Spleen (tissue), 11 donors: Measurements from ENCODE around the gene NACAD. TPM values are rescaled to one million over a fixed set of nuclear protein-coding genes. Genes with fewer than 3 reads are reported as not detected.
A peak's percentile ranks its signal among the peaks of the same experiment; 100 is the strongest.

ENCODE experiments used
- DNase-seq: peaks from one replicate; pipeline ENCODE4 v3.0.0-alpha.2; 2020
- H3K27ac ChIP-seq, 8 donors: fragments of 200-600 bp; sonication (generic) in 7 of 8; 1 replicate in 4 of 8; 2 replicates in 4 of 8; pipeline versions ENCODE4 v1.5.0 to v1.8.0; 2016 to 2021; ENCODE audit warnings: inconsistent platforms in 4 of 8, mild to moderate bottlenecking in 4 of 8, moderate library complexity in 1 of 8
- H3K27me3 ChIP-seq, 7 donors: fragments of 200-600 bp; sonication (generic) in 6 of 7; replicated peaks in 1 of 7; 1 replicate in 4 of 7; 2 replicates in 3 of 7; pipeline versions ENCODE4 v1.5.0 to v1.8.0; 2016 to 2021; ENCODE audit warnings: inconsistent platforms in 3 of 7, mild to moderate bottlenecking in 1 of 7
- H3K36me3 ChIP-seq, 6 donors: fragments of 200-600 bp; sonication (generic) in 5 of 6; 1 replicate in 4 of 6; 2 replicates in 2 of 6; pipeline versions ENCODE4 v1.5.0 to v1.8.0; 2016 to 2021; ENCODE audit warnings: inconsistent platforms in 2 of 6
- H3K4me1 ChIP-seq, 6 donors: fragments of 200-600 bp; sonication (generic) in 5 of 6; 1 replicate in 3 of 6; 2 replicates in 3 of 6; pipeline versions ENCODE4 v1.5.0 to v1.8.0; 2016 to 2021; ENCODE audit warnings: inconsistent platforms in 3 of 6
- H3K4me3 ChIP-seq, 8 donors: fragments of 200-600 bp; sonication (generic) in 7 of 8; 1 replicate in 4 of 8; 2 replicates in 4 of 8; pipeline versions ENCODE4 v1.5.0 to v1.8.0; 2016 to 2021; ENCODE audit warnings: inconsistent platforms in 4 of 8, mild to moderate bottlenecking in 4 of 8, moderate library complexity in 2 of 8
- H3K9me3 ChIP-seq, 8 donors: fragments of 200-600 bp; sonication (generic) in 7 of 8; 1 replicate in 4 of 8; 2 replicates in 4 of 8; pipeline versions ENCODE4 v1.5.0 to v1.8.0; 2016 to 2021; ENCODE audit warnings: inconsistent platforms in 4 of 8
- POLR2A ChIP-seq, 3 donors: fragments of 450-650 bp; IDR thresholded peaks; one replicate each; pipeline ENCODE4 v1.5.1; 2017; ENCODE audit warnings: antibody characterized with exemption in 3 of 3, mild to moderate bottlenecking in 1 of 3
- POLR2AphosphoS5 ChIP-seq, 3 donors: sonication (generic); formaldehyde crosslinking; IDR thresholded peaks; one replicate each; pipeline ENCODE4 v1.5.1; 2017; ENCODE audit warnings: antibody characterized with exemption in 3 of 3
- WGBS, 5 donors: extraction: QIAGEN DNeasy Blood & Tissue Kit in 3 of 5; methylation state at CpG; one replicate each; pipeline versions ENCODE4 v1.1.5 to v1.1.7; 2013 to 2018; 5-methylcytosine and 5-hydroxymethylcytosine counted together
- intact Hi-C: fragments of 100-400 bp; cut with DNase I; formaldehyde crosslinking; loops from one replicate; pipeline ENCODE4 v1.15.0; 2023; ENCODE audit warnings: low total_unique reads
- polyA plus RNA-seq, 3 donors: library from polyadenylated mRNA; stranded (reverse); fragments of 200-250 nt; gene quantifications; one replicate each; pipeline ENCODE4 v1.2.1, GENCODE V29; 2013
- total RNA-seq, 7 donors: library from RNA; depleted of rRNA in 3 of 7; stranded (reverse); fragments of >200 nt in 3 of 7; fragmentation: NEBNext Ultra II Directional in 4 of 7; extraction: Animal tissue kit (Norgen Biotek cat#: 25700) in 4 of 7; gene quantifications; one replicate each; pipeline versions ENCODE4 v1.1.0 to v1.2.1, GENCODE V29; 2016 to 2021
- TF ChIP-seq, protein P1 (sequence below), 11 experiments: fragments of 200-600 bp in 7 of 11; fragments of 450-650 bp in 4 of 11; sonication (generic) in 4 of 11; IDR thresholded peaks in 8 of 11; conservative IDR thresholded peaks in 3 of 11; 1 replicate in 7 of 11; 2 replicates in 4 of 11; pipeline versions ENCODE4 v1.4.0 to v1.8.0; 2016 to 2021; ENCODE audit warnings: antibody characterized with exemption in 11 of 11, inconsistent platforms in 4 of 11, mild to moderate bottlenecking in 1 of 11
- donor health status: healthy with polysubstance abuse.
- donor health status: DM: no; HTN: no; CAD: no; lungs with moderate emphysema.
- donor health status: DM: no; HTN: no; CAD: no.
- donor health status: Bipolar disorder and iron deficiency.
- donor health status: healthy.
- donor health status: DM: no; HTN: no; CAD: no.
- donor health status: DM: yes; HTN: yes; CAD: no.

The NACAD gene
- total and polyA plus RNA-seq, 10 donors: 0.30 to 6.2 (median 1.7) TPM

DNA sequence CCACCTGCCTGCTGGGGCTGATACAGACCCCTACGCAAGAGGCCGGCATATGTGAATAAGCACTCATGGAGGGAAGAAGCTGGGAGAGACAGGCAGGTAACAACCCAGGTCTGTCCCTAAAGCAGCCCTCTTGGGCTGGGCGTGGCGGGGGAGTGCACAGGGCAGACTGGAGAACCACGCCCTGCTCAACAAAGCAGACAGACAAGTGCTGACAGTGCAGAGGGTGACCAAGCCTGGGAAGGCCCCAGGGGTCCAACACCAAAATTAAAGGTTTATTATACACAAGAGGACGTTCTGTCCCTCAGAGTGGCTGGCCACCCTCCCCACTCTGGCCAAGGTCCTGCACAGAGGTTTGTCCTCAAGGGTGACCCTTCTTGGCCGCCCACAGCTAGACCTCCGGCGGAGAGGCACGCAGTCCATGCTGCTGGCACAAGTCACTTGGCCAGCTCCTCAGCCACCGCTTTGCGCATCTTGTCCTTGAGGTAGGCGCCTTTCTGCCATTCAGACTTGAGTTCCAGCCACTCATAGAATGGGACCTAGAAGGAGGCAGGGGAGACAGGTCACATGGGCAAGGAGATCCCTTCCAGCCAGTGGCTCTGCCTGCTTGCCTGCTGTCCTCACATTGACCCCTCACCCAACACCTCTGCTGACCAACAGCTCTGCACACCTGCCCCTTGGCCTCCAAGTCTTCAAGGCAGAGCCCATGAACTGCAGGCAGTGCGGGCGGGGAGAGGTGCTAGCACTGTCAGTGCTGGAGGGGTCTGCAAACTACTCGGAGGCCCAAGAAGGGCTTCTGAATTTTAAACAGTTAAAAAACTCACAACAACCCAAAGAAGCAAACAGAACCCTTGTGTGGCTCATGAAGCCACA is 11.4 kb upstream of the NACAD start:
- Histone ChIP-seq H3K36me3 (peaks cover 23 to 78% (median 70%) of the 10 kb centered on the region in 6 donors), H3K27ac (no peak overlapping the region), H3K9me3 (peaks cover 0 to 5% (median under 1%) of the 10 kb centered on the region in 8 donors), H3K27me3 (no peaks in the 10 kb centered on the region), H3K4me1 (peaks cover 0 to 5% (median 0%) of the 10 kb centered on the region in 6 donors), H3K4me3 (no peak overlapping the region)
- TF ChIP-seq POLR2AphosphoS5 (IDR thresholded peaks at IDR 0.05) (no peak), POLR2A (IDR thresholded peaks at IDR 0.05) (no peak)
- TF ChIP-seq, protein P1, sequence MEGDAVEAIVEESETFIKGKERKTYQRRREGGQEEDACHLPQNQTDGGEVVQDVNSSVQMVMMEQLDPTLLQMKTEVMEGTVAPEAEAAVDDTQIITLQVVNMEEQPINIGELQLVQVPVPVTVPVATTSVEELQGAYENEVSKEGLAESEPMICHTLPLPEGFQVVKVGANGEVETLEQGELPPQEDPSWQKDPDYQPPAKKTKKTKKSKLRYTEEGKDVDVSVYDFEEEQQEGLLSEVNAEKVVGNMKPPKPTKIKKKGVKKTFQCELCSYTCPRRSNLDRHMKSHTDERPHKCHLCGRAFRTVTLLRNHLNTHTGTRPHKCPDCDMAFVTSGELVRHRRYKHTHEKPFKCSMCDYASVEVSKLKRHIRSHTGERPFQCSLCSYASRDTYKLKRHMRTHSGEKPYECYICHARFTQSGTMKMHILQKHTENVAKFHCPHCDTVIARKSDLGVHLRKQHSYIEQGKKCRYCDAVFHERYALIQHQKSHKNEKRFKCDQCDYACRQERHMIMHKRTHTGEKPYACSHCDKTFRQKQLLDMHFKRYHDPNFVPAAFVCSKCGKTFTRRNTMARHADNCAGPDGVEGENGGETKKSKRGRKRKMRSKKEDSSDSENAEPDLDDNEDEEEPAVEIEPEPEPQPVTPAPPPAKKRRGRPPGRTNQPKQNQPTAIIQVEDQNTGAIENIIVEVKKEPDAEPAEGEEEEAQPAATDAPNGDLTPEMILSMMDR (IDR thresholded peaks at IDR 0.05 in 8 of 11, conservative IDR thresholded peaks at IDR 0.05 in 3 of 11): no peak
- intact Hi-C loops: no loop called here
- peak; percentile 73 for DNase-seq
- 94 to 99% (median 97%) methylated on average over 15 to 16 of the region's 16 CpGs for WGBS, 5 donors

DNA sequence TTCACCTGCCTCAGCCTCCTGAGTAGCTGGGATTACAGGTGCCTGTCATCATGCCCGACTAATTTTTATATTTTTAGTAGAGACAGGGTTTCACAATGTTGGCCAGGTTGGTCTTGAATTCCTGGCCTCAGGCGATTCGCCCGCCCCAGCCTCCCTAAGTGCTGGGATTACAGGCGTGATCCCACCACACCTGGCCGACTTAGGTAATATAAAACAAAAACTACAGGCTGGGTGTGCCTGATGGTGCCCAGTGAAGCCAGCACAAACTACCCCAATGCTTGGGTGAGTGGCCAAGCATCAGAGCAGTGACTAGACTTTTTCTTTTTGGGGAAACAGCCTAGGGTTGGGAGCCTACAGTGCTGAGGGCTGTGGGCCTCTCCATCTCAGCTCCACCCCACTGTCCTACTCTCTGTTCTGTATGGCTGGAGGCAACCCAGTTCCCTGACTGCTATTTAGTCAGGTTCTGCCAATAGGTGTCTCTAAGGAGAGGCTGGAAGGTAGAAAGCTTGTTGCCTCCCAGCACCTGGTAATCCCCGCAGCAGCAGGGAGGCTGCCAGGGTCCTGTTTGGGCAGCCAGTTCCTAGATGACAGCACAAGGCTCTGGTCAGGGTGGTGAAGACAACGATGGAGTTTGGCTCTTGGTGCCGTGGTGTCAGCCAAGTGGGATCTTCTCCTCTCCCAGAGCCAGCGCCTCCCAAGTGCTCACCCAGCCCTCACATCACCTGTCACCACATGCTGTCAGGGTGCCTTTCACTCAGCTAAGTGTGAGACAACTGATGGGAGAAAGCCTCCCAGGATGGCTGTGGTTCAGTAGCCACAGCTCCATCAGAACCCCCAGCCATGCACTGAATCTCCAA is 10.4 kb upstream of the NACAD start:
- no peak overlapping the region for H3K27ac ChIP-seq
- no peak overlapping the region for H3K4me3 ChIP-seq
- H3K27me3 ChIP-seq: no peaks in the 10 kb centered on the region
- H3K9me3 ChIP-seq: peaks cover 0 to 14% (median 7%) of the 10 kb centered on the region in 8 donors
- WGBS, 5 donors: 89 to 95% (median 92%) methylated on average over 7 to 10 of the region's 10 CpGs
- intact Hi-C loops: no loop called here
- TF ChIP-seq, protein P1 (IDR thresholded peaks at IDR 0.05 in 8 of 11, conservative IDR thresholded peaks at IDR 0.05 in 3 of 11): no peak
- TF ChIP-seq POLR2AphosphoS5 (IDR thresholded peaks at IDR 0.05): no peak
- no peaks in the 10 kb centered on the region for H3K4me1 ChIP-seq
- H3K36me3 ChIP-seq: peaks cover 19 to 69% (median 61%) of the 10 kb centered on the region in 6 donors
- no peak for DNase-seq

DNA sequence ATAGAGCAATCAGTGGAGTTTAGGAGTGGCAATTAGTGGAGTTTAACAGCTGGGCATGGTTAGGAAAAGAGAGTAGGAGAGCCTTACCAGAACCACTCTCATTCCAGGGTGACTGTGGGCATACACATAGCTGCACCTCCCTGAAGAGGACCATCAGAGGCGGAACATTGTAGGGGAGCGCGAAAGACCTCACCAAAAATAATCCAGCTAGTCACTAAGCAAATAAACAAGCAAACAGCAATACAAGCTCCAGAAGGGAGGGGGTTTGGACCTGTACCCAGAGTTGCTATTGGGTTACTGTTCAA is 4.1 kb upstream of the NACAD start:
- TF ChIP-seq, protein P1 (IDR thresholded peaks at IDR 0.05 in 8 of 11, conservative IDR thresholded peaks at IDR 0.05 in 3 of 11): no peak
- TF ChIP-seq POLR2A (IDR thresholded peaks at IDR 0.05) (no peak), POLR2AphosphoS5 (IDR thresholded peaks at IDR 0.05) (no peak)
- 78 to 97% (median 85%) methylated on average over 3 of the region's 3 CpGs for whole genome bisulfite sequencing, 5 donors
- no peak for DNase-seq
- Histone ChIP-seq H3K4me3 (no peak overlapping the region), H3K4me1 (peaks cover 0 to 19% (median 14%) of the 10 kb centered on the region in 6 donors), H3K27me3 (peaks cover 0 to 24% (median 11%) of the 10 kb centered on the region in 7 donors), H3K9me3 (peaks cover 0 to 28% (median 15%) of the 10 kb centered on the region in 8 donors), H3K27ac (no peak overlapping the region), H3K36me3 (peaks cover 0 to 5% (median 1%) of the 10 kb centered on the region in 6 donors)
- intact Hi-C loops: no loop called here
